GM12892 (cell line): Measurements from ENCODE around the gene KHDC1.

Source experiments
- POLR2A ChIP-seq: IDR thresholded peaks from 2 replicates; pipeline ENCODE4 v1.6.1; 2011; ENCODE audit warnings: low read depth, low read length, control low read depth
- POLR2AphosphoS5 ChIP-seq: IDR thresholded peaks from 2 replicates; pipeline ENCODE4 v1.6.1; 2011; ENCODE audit warnings: low read depth, low read length, control low read depth
- TAF1 ChIP-seq: IDR thresholded peaks from 2 replicates; pipeline ENCODE4 v1.6.1; 2011; ENCODE audit warnings: low read depth, mild to moderate bottlenecking, control low read depth, low read length, borderline replicate concordance

- TF ChIP-seq POLR2AphosphoS5 (no peak), POLR2A (no peak), TAF1 (no peak)
Measured at GRCh38 chr6:73250016-73250415, 13.0 kb downstream of the KHDC1 start.
